NCI-H2081 (cell line): ENCODE data around the gene PAGE1.
"Not testable (repeated sequence)": the region's sequence is repeated elsewhere in the genome, so short reads cannot be mapped to it uniquely, and the experiment has no call there.

Source experiments
- DNase-seq, 2 experiments: peaks; one replicate each; lab custom pipeline; 2025; lab: John Stamatoyannopoulos, UW

Gene PAGE1

GRCh38 chrX:49695276-49696180 lies at the start of gene PAGE1:
Gene PAGE1, minus strand, starts transcription at chrX:49695984. Its CDS starts 1,214 bp downstream, at chrX:49694770.
- no peak for DNase-seq

- DNase-seq: not testable (repeated sequence)
Observed at GRCh38 chrX:49741501-49741900, 45.7 kb upstream of the PAGE1 start.

- no peak for DNase-seq
Observed at GRCh38 chrX:49727847-49728246, 32.1 kb upstream of the PAGE1 start.

- DNase-seq: no peak
Observed at GRCh38 chrX:49726966-49727365, 31.2 kb upstream of the PAGE1 start.

GRCh38 chrX:49725923-49726904 lies 30.4 kb upstream of the PAGE1 start:
- DNase-seq: no peak

GRCh38 chrX:49725401-49725800 lies 29.6 kb upstream of the PAGE1 start:
- DNase-seq: no peak

DNA sequence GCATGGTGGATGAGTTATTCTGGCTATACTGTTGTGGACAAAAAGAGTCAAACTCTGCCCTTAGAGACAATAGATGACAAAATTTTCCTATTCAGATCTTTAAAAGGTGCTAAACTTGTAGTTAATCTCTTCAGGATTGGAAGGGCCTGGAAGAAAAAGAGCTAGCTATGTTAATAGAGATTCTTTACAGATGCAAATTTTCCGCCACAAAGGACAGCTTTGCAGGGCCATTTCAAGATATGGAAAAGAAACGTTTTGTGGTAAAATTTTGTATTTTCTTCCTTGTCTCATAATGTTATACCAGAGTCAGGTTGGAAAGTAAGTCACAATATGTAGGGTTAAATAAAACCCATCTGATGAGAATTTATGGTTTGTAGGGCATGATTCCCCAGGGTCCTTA lies 24.3 kb upstream of the PAGE1 start:
- not testable (repeated sequence) for DNase-seq

DNA sequence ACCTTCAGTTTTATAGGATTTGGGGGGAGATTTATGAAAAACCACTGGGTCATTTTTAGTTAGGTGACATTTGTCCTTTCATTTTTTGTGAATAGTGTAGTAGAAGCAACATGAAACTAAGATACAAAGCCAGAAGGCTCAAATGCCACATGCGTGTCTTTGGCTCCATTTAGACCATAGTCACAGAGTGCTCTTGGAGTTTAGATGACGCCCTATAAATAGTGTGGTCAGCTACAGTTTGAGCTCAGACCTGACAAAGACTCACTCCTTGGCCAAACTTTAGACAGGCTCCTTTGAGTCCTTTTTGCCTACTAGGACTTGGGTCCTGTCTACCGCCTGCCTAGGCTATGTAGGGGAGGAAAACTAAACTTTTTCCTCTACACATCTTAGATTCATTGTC lies 16.8 kb upstream of the PAGE1 start:
- no peak for DNase-seq

DNA sequence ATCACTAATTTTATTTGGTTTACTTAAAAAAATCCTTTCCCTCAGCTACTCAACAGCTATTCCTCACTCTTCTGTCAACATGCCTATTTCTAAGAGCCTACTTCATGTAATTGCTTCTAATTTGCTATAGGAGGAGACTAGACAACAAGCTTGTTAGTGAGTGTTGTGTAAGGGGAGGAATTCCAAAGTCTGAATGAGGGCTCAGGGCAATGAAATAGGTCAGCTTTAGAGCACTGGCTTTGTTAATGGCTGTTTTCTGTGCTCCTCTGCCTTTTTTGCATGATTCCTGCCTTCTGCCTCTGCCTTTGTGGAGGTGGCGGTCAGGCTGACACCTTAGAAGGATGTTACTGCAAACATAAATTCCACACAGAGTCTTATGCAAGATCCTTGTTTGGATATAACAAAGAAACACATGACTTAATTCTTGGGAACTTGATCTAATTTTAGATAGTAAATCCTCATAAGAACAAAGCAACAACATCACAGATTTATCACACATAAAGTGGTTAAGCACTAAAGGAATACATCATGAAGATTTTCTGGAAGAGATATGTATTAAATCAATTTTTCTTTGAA lies 15.0 kb upstream of the PAGE1 start:
- DNase-seq: no peak

DNA sequence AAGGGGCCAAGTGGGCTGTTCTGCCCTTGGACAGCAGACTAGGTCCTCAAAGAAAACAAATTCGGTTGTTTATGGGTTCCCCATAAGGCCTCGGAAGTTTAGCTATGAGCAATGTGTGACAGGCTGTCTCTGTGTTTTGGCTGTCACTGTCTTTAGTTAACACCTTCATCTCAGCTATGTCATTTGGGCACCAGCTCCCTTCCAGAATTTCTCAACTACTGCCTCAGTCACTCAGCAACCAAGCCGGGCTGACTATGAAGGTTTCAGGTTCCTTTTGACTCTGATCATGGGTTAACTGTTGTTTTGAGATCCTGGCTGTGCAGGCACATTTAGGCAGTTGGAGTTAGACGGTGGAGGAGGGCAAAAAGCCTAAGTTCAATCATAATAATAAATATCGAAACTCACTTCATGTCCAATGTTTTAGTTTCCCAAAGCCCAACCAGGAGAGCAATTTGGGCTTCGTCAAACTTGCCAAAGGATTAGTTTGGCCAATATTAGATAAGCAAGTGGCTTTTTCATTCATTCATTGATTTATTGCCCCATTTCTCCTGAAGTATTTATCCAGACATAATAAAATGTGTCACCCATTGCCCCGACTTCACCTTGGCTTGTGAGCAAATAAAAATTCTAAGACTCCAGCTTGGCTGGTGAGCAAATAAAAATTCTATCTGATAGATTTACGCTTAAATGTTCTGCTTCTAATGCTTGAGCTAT lies 9.1 kb upstream of the PAGE1 start:
- DNase-seq: no peak

- no peak for DNase-seq
Observed at GRCh38 chrX:49701933-49702332, 6.1 kb upstream of the PAGE1 start.

DNA sequence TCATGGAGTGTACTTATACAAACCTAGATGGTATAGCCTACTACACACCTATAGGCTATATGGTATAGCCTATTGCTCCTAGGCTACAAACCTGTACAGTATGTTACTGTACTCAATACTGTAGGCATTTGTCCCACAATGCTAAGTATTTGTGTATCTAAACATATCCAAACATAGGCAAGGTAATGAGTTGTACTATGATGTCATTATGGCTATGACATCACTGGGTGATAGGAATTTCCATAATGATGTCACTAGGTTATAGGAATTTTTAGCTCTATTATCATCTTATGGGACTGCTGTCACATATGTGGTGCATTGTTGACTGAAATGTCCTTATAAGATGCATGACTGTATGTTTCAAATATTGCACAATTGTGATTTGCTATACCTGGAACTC lies 5.5 kb upstream of the PAGE1 start:
- DNase-seq: no peak

GRCh38 chrX:49675075-49675719 lies 20.6 kb downstream of the PAGE1 start:
- DNase-seq: no peak

- no peak for DNase-seq
Observed at GRCh38 chrX:49673394-49673793, 22.4 kb downstream of the PAGE1 start.

- no peak for DNase-seq
Observed at GRCh38 chrX:49664824-49665223, 31.0 kb downstream of the PAGE1 start.

DNA sequence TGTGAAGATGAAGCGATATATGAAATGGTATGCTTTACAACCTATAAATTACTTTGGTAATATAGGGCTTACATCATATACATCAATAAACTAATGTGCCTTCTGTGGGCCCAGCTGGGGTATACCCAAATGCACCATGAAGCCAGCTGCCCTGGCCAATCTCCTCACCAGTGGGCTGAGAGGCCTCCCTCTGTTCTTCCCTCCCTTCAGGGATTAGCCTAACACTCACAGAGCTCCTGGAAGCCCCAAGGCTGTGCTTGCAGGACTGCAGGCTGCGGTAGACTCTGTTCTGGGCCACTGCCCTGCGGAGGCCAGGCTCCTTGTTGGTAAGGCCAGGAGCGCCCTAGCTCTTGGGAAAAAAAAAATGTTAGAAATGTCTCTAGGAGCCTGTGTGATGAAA lies 33.9 kb downstream of the PAGE1 start:
- no peak for DNase-seq

- no peak for DNase-seq
Observed at GRCh38 chrX:49659771-49660170, 36.0 kb downstream of the PAGE1 start.

GRCh38 chrX:49656533-49656932 lies 39.3 kb downstream of the PAGE1 start:
- no peak for DNase-seq

DNA sequence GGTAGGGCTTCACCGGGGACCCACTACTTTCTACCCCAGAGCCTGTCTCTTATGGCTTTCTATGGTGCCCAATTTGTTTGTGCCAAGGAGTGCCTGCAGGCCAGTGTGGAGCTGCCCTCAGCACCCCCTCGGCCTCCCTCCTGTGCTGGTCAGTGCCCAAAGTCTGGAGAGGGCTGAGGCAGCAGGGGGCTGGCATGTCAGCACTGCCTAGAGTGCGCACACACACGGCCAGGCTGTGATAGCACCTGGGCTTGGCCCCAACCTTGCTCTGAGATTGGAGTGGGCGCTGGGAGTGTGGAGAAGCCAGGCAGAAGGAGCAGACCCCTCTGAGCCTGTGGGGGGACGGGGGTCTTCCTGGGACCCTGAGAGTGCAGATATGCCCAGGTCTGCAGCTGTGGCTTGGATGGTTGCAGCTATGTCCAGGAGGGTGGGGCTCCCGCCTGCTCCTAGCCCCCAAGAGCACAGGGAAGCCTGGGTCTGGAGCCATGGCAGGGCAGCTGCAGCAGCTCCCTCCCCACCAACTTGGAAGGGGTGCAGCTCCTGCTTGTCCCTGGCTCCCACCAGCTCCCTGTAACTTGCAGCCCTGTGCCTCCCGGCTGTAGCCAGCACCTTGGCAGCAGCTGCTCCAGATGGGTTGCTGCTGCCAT lies 50.7 kb downstream of the PAGE1 start:
- no peak for DNase-seq
